SU-DHL-6 (cell line): ENCODE data around the gene SCAF1.

Source experiments
- H2AFZ ChIP-seq: fragments of 200-600 bp; sonication (generic); 2 replicates; pipeline ENCODE4 v1.6.1; 2014; ENCODE audit warnings: low read depth, mild to moderate bottlenecking, moderate library complexity, mixed read lengths, antibody characterized with exemption, low read length; ENCODE audit not compliant: severe bottlenecking
- H3F3A ChIP-seq: fragments of 200-600 bp; shearing (Covaris generic); 2 replicates; pipeline ENCODE4 v1.6.0; 2016; ENCODE audit warnings: antibody characterized with exemption, mild to moderate bottlenecking; ENCODE audit not compliant: insufficient read depth
- H3K27ac ChIP-seq: fragments of 200-600 bp; sonication (generic); 2 replicates; pipeline ENCODE4 v1.5.1; 2016; ENCODE audit warnings: low read depth, mild to moderate bottlenecking, low read length, moderate library complexity, mixed read lengths
- H3K27me3 ChIP-seq: fragments of 200-600 bp; sonication (generic), shearing (Covaris generic); 2 replicates; pipeline ENCODE4 v1.6.0; 2014; ENCODE audit warnings: mild to moderate bottlenecking, low read length
- H3K36me3 ChIP-seq: fragments of 200-600 bp; sonication (generic); 2 replicates; pipeline ENCODE4 v1.6.1; 2014; ENCODE audit warnings: mild to moderate bottlenecking, low read length, mixed read lengths
- H3K4me2 ChIP-seq: fragments of 300-600, 200-600 bp; shearing (Covaris generic), sonication (generic); 2 replicates; pipeline ENCODE4 v1.6.0; 2014; ENCODE audit warnings: low read length, low read depth, mild to moderate bottlenecking; ENCODE audit not compliant: poor library complexity, severe bottlenecking
- H3K4me3 ChIP-seq: fragments of 200-600 bp; sonication (generic); 2 replicates; pipeline ENCODE4 v1.5.1; 2014; ENCODE audit warnings: antibody characterized with exemption, low read length, mild to moderate bottlenecking, mixed read lengths; ENCODE audit not compliant: insufficient read depth, poor library complexity, severe bottlenecking
- H3K79me2 ChIP-seq: fragments of 200-600 bp; sonication (generic); 2 replicates; pipeline ENCODE4 v1.6.1; 2014; ENCODE audit warnings: mild to moderate bottlenecking, low read length, moderate library complexity; ENCODE audit not compliant: insufficient read depth
- H3K9ac ChIP-seq: fragments of 200-600 bp; sonication (generic); 2 replicates; pipeline ENCODE4 v1.7.0; 2014; ENCODE audit warnings: mild to moderate bottlenecking, low read length
- H3K9me2 ChIP-seq: fragments of 200-600 bp; sonication (generic); replicated peaks from 2 replicates; pipeline ENCODE4 v1.6.1; 2014; ENCODE audit warnings: low read length; ENCODE audit not compliant: insufficient read depth
- H3K9me3 ChIP-seq: fragments of 200-600 bp; sonication (generic); 2 replicates; pipeline ENCODE4 v1.6.1; 2014; ENCODE audit warnings: low read length, mixed read lengths; ENCODE audit not compliant: insufficient read depth
- H4K20me1 ChIP-seq: fragments of 200-600 bp; sonication (generic); 2 replicates; pipeline ENCODE4 v1.6.1; 2014; ENCODE audit warnings: low read depth, mild to moderate bottlenecking, antibody characterized with exemption, low read length, moderate library complexity, mixed read lengths
- CTCF ChIP-seq: fragments of 200-600 bp; sonication (generic); IDR thresholded peaks from one replicate; pipeline ENCODE4 v1.5.1; 2017; ENCODE audit warnings: antibody characterized with exemption, mild to moderate bottlenecking, low read length, moderate library complexity; ENCODE audit not compliant: insufficient read depth, poor library complexity, severe bottlenecking
- EZH2phosphoT487 ChIP-seq: fragments of 200-600 bp; sonication (generic), shearing (Covaris generic); conservative IDR thresholded peaks from 2 replicates; pipeline ENCODE4 v1.6.1; 2018; ENCODE audit warnings: mild to moderate bottlenecking, antibody characterized with exemption, low read length, moderate library complexity, mixed read lengths

SCAF1 gene

GRCh38 chr19:49684983-49685553 is 43.1 kb downstream of the SCAF1 start:
- Histone ChIP-seq H3K4me2 (no peak overlapping the region), H4K20me1 (peaks cover 10% of the 10 kb centered on the region; the same call in 1 of the 2 replicates), H3K9me3 (no peaks in the 10 kb centered on the region), H3K79me2 (peaks cover 20% of the 10 kb centered on the region), H3K36me3 (peaks cover 19% of the 10 kb centered on the region), H3K9me2 (no peaks in the 10 kb centered on the region), H3K9ac (no peak overlapping the region), H3K27ac (no peak overlapping the region), H2AFZ (no peak overlapping the region), H3F3A (peaks cover 11% of the 10 kb centered on the region), H3K27me3 (no peaks in the 10 kb centered on the region), H3K4me3 (no peak overlapping the region)
- TF ChIP-seq CTCF: no peak
- no peak for TF ChIP-seq EZH2phosphoT487

- no peaks in the 10 kb centered on the region for H3K27me3 ChIP-seq
- peaks cover 9% of the 10 kb centered on the region; the same call in 1 of the 2 replicates for H4K20me1 ChIP-seq
- no peaks in the 10 kb centered on the region for H3K9me3 ChIP-seq
- H3F3A ChIP-seq: peaks cover 17% of the 10 kb centered on the region; the same call in 1 of the 2 replicates
- H3K79me2 ChIP-seq: peaks cover 13% of the 10 kb centered on the region
- TF ChIP-seq CTCF: no peak
- TF ChIP-seq EZH2phosphoT487: no peak
- H3K4me3 ChIP-seq: no peak overlapping the region
- H3K36me3 ChIP-seq: peaks cover 18% of the 10 kb centered on the region
- no peak overlapping the region for H3K27ac ChIP-seq
- H3K9ac ChIP-seq: no peak overlapping the region
- H2AFZ ChIP-seq: no peak overlapping the region
- no peak overlapping the region for H3K4me2 ChIP-seq
- no peaks in the 10 kb centered on the region for H3K9me2 ChIP-seq
Measured at GRCh38 chr19:49685845-49686332, 43.9 kb downstream of the SCAF1 start.

- Histone ChIP-seq H2AFZ (no peak overlapping the region), H3K36me3 (peaks cover 13% of the 10 kb centered on the region; the same call in 1 of the 2 replicates), H3F3A (peaks cover 17% of the 10 kb centered on the region; the same call in 1 of the 2 replicates), H3K9me3 (no peaks in the 10 kb centered on the region), H3K9me2 (no peaks in the 10 kb centered on the region), H3K79me2 (0 out of 2 replicates have a peak, but pooled peaks cover 8% of the 10 kb centered on the region), H3K4me3 (no peak overlapping the region), H3K4me2 (no peak overlapping the region), H4K20me1 (peaks cover 5% of the 10 kb centered on the region; the same call in 1 of the 2 replicates), H3K27ac (no peak overlapping the region), H3K27me3 (no peaks in the 10 kb centered on the region), H3K9ac (no peak overlapping the region)
- TF ChIP-seq EZH2phosphoT487 (no peak), CTCF (no peak)
Measured at GRCh38 chr19:49686503-49687088, 44.6 kb downstream of the SCAF1 start.
